Glomerular visceral epithelial cell (primary cell): ENCODE data around the gene C2orf15.
"Not testable (repeated sequence)": the region's sequence is repeated elsewhere in the genome, so short reads cannot be mapped to it uniquely, and the experiment has no call there.

Experiments used
- DNase-seq: peaks from one replicate; pipeline ENCODE4 v3.0.0-alpha.2; 2016; ENCODE audit errors: extremely low spot score

Gene C2orf15

DNA sequence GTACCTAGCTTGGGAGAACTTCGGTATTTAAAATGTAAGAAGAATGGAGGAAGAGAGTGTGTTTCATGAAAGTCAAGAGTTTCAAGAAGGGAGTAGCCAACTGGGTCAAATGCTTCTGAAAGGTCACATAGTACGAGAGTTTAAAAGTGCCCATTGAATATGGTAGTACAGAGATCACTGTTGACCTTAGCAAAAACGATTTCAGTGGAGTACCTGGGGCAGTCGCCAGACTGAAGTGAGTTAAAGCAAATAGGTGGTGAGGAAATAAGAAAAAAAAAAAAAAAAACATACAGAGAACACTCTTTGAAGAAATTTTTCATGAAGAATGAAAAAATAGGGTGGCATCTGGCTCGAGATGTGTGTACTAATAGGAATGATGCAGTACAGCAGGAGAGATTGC lies 24.7 kb downstream of the C2orf15 start:
- DNase-seq = no peak

DNA sequence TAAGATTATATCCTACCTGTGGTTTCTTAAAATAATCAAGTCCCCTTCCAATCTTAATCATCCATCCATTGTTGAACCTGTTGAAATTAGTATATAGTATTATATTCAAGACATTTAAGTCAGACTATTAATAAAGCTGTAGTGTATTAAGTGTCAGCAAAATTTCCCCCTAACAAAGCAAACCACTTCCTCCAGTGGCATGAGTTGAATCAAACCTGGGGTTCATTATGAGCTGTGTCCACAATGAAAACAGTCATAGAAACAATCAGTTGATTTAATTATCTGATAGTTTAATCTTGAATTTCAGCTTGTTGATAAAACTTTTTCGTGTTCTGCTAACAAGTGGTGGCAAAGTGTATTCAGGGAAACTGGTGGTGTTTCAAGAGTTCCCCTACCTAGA lies 28.0 kb downstream of the C2orf15 start:
- no peak for DNase-seq

DNA sequence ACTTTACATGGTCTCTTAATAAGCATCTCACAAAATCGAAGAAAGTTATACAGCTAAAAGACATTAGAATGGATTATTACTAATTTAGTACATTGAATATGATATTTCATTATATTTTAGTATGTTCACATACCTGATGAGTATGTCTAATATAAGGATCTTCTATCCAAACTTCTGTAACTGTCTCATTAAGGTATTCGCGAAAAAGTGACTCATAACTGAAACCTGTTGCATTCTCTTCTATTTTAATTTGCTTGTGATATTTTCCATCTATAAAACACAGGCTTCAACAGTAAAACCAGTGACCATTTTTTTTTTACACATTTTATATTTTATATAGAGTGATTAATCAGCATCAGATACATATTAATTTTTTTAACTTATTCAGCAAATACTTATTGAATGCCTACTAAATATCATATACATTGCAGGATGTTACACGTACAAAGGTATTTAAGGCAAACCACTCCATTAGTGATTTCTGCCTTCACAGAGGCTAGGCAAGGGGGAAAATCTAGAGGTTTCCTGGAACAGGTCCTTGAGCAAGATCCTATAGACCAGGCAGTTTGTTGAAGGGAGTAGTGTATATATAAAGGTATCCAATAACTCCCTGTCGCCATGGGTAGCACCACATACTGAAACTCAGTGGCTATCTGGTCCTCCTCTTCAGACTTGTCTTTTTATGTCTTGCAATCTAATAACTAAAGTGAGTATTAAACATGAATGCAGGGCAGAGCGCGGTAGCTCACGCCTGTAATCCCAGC lies 30.1 kb downstream of the C2orf15 start:
- DNase-seq = no peak

DNA sequence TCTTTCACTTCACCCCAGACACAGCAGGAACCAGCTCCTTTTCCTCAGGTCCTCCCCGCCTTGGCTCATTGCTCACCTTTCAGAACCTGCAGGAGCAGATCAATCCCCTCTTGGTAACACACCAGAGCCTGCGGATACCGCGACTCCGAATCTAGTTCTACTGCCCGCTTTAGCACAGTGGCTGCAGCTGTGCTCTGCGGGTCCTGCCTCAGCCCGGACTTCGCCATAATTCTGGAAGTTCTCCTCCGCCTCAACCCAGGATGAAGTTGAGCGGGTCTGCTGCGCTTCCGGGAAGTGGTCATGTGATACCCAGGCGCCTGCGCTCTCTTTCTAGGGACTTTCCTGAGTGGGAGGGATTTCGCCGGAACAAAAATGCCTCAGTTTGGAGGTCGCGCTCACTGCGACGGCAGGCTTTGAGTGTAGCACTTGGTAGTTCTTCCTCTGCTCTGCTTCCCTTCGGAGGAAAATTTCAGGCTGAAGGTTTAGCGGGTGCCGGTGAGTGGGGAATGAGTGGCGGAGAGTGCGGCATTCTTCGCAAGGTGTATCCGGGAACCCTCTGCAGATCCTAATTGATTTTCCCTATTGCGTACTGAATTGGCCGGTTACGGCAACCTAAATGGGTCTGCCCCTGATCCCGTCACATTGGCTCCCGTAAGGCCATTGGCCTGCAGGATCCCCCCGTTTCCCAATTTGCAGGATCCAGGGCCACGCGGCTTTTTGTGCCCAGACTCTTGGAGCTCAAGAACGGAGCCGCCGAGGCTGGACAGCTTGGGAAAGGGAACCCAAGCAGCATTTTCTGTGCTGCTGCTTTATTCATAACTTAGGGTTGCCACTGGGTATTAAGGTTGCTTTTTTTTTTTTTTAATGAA lies 39.5 kb downstream of the C2orf15 start, which contains the start of the genes MITD1 and MRPL30:
Gene MITD1 (minus strand): TSS at position 304 of the 869 bp plus-strand sequence. CDS start 77 bp downstream, at position 227.
Gene MRPL30 (plus strand): TSS at position 430 of the 869 bp plus-strand sequence. CDS start 5,020 bp downstream, outside the sequence.
- peak; percentile 97 for DNase-seq

DNA sequence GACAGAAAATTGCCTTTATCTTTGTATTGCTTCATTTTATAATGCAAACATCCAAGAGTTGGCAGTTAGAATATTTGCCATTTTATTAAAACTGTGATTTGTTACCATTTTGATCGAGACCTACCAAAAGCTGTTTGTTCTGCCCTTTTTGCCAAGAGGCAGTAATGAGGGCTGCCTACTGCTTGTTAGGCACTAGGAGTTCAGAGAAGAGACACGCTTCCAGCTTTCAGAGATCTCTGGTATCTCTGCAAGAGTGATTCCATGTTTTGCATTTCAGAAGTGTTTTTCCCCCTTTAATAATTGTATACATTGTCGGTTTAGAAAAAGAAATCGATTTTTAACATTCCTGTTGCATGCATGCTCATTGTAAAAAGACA lies 40.1 kb downstream of the C2orf15 start:
- peak; percentile 15 for DNase-seq

DNA sequence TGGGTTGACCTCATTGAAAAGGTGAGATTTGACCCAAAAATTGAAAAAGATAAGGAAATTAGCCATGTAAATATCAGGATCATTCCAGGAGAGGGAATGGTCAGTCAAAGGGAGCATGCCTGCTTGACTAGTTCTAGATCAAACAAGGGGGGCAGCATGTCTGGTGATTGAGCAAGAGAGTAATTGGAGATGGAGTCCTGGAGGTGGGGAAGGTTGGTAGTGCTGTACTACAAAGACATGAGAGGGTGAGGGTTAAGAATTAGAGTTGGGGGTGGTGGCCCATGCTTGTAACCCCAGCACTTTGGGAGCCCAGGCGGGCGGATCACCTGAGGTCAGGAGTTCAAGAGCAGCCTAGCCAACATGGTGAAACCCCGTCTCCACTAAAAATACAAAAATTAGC lies 41.5 kb downstream of the C2orf15 start:
- no peak for DNase-seq

DNA sequence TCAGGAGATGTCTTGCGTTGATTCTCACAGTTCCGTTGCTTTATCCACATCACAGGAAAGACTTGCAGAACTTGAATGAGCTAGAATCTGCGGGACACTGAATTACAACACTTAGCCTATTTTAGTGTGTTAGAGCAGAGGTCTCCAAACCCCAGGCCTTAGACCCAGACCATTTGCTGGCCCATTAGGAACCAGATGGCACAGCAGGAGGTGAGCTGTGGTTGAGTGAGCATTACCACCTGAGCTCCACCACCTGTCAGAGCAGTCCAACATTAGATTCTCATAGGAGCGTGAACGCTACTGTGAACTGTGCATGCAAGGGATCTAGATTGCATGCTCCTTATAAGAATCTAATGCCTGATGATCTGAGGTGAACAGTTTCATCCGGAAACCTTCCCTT lies 43.3 kb downstream of the C2orf15 start:
- no peak for DNase-seq

DNA sequence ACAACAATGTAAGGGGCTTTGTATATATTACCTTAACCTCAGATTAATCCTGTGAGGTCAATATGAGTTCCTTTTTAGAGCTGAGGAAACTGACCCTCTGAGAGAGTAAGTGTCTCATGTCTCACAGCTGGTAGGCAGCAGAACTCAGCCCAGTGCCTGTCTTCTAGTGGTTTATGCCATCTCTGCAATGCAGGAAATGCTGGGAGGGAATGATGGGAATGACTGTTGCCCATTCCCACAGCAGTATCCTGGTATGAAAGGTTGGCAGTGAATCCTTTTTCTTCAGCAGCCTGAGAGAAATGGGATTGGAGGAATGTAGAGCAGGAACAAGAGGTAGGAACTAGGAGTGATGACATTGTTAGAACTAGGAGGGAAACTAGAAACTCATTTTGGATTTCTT lies 45.5 kb downstream of the C2orf15 start:
- DNase-seq = no peak

DNA sequence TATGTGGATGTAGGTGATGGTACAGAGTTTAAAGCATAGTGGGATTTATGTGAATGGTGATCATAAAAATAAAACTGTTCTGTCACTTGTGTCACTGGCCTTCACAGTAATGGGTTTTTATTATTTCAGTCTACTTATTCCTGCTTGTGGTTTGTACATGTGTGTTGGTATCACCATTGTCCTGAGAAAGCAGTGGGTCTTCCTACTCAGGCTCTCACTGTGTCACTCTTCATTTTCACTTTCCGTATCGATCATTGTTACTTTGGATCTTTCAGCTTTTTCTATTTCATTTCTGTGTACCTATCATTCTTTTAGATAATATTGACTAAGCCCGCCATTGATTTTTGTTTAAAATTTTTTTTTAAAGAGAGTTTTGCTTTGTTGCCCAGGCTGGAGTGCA lies 46.9 kb downstream of the C2orf15 start:
- no peak for DNase-seq

DNA sequence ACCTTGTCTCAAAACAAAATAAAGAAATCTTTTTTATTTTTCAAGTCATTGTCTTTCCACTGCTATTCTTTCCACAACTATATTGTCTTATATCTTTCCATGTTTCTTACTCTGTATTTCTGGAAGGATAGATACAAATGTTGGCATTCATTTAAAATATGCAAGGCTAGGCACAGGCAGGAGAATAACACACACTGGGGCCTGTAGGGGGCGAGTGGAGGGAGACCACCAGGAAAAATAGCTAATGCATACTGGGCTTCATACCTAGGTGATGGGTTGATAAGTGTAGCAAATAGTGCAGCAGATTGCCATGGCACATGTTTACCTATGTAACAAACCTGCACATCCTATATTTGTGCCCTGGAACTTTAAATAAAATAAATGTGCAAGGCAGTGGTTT lies 49.0 kb downstream of the C2orf15 start:
- DNase-seq = no peak

DNA sequence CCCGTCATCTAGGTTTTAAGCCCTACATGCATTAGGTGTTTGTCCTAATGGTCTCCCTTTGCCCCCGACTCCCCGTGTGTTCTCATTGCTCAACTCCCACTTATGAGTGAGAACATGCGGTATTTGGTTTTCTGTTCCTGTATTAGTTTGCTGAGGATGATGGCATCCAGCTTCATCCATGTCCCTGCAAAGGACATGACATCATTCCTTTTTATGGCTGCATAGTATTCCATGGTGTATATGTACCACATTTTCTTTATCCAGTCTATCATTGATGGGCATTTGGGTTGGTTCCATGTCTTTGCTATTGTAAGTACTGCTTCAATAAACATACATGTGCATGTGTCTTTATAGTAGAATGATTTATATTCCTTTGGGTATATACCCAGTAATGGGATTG lies 50.9 kb downstream of the C2orf15 start:
- DNase-seq = not testable (repeated sequence)

DNA sequence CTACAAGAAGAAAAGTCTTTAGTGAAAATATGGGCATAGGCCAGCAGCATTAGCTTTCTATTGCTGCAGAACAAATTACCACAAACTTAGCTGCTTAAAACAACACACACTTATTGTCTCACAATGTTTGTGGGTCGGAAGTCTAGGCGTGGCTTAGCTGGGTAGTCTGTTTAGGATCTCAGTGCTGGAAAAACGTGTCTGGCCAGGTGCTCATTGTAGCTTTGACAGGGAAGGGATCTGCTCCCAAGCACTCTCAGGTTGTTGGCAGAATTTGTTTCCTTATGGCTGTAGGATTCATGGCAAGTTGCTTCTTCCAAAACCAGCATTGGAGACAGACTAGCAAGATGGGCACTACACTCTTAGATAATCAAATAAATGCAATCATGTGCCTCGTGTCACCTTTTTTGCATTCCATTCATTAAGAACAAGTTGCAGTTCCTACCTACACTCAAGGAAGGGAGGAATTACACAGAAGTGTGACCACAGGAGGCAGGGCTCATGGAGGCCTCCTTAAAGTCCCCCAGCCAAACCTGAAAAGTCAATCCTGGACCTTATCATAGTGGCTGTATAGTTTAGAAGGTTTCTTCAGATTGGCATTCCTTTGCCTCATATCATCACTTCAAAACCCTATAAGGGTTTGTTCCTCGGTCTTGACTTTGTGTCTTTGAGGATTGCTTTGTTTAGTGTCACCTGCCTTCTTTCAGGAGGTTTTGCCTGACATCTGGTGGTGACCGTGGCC lies 56.8 kb downstream of the C2orf15 start:
- no peak for DNase-seq

DNA sequence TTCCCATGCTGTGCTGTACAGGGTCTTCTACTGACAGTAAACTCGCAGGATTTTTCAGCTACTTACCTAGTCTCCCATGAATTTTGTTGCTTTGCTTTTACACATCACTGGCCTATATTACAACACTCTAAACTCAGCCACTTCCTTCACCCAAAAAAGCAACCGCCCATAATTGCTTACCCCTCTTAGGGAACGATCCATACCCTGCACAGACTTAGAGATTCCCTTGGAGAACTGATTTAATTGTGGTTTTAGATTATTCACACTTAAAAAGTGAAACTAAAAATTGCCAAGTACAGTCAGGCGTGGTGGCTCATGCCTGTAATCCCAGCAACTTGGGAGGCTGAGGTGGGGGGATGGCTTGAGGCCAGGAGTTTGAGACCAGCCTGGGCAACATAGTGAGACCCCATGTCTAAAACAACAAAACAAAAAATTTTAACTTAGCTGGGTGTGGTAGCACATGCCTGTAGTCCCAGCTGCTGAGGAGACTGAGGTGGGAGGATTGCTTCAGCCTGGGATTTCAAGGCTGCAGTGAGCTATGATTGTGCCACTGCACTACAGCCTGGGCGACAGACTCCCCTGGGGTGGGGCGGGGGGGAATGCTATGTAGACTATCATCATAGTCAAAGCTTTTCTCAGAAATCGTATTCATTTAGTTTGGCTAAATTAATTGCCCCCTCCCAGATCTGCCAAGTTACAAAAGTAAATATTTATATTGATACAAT lies 58.7 kb downstream of the C2orf15 start:
- DNase-seq = no peak
